ENCODE data around the gene TGIF2.
A peak's percentile ranks its signal among the peaks of the same experiment; 100 is the strongest.

TGIF2 gene

GRCh38 chr20:36573103-36573797 is at the start of gene TGIF2:
TGIF2 (plus strand) TSS chr20:36573597; CDS start chr20:36578775, 5,178 bp downstream.
- peak; percentile 88 for DNase-seq

- no peak for DNase-seq
Observed at GRCh38 chr20:36525620-36526365, 47.6 kb upstream of the TGIF2 start.

GRCh38 chr20:36526521-36527011 is 46.8 kb upstream of the TGIF2 start:
- DNase-seq = no peak

GRCh38 chr20:36527331-36528125 is 45.9 kb upstream of the TGIF2 start:
- no peak for DNase-seq

- DNase-seq = no peak
Observed at GRCh38 chr20:36528176-36528874, 45.1 kb upstream of the TGIF2 start.

- no peak for DNase-seq
Observed at GRCh38 chr20:36528875-36529417, 44.5 kb upstream of the TGIF2 start.

GRCh38 chr20:36532388-36532787 is 41.0 kb upstream of the TGIF2 start:
- DNase-seq = peak; percentile 85

GRCh38 chr20:36532822-36533221 is 40.6 kb upstream of the TGIF2 start:
- no peak for DNase-seq

GRCh38 chr20:36538026-36538722 is 35.2 kb upstream of the TGIF2 start:
- no peak for DNase-seq

- no peak for DNase-seq
Observed at GRCh38 chr20:36540551-36541211, 32.7 kb upstream of the TGIF2 start.

GRCh38 chr20:36541227-36541767 is 32.1 kb upstream of the TGIF2 start, which contains the start of gene MYL9:
MYL9 (plus strand) TSS chr20:36541519; CDS start chr20:36544885, 3,366 bp downstream.
- no peak for DNase-seq

GRCh38 chr20:36541768-36542488 is 31.5 kb upstream of the TGIF2 start:
- no peak for DNase-seq

GRCh38 chr20:36542516-36543183 is 30.7 kb upstream of the TGIF2 start:
- DNase-seq = no peak

- DNase-seq = no peak
Observed at GRCh38 chr20:36543184-36544133, 29.9 kb upstream of the TGIF2 start.

GRCh38 chr20:36544134-36545018 is 29.0 kb upstream of the TGIF2 start:
- no peak for DNase-seq

GRCh38 chr20:36546111-36546736 is 27.2 kb upstream of the TGIF2 start:
- no peak for DNase-seq
